OCI-LY1 (cell line): Measurements from ENCODE around the gene TMEM266.

ENCODE experiments used
- EZH2 ChIP-seq: fragments of 200-600 bp; sonication (generic), shearing (Covaris generic); IDR thresholded peaks from 2 replicates; pipeline ENCODE4 v1.8.0; 2017; ENCODE audit warnings: borderline replicate concordance, mixed run types, mild to moderate bottlenecking, antibody characterized with exemption, low read length, moderate library complexity, mixed read lengths
- TF ChIP-seq, protein P1 (sequence below): fragments of 200-600 bp; sonication (generic), shearing (Covaris generic); IDR thresholded peaks from 2 replicates; pipeline ENCODE4 v1.5.1; 2017; ENCODE audit warnings: mild to moderate bottlenecking, antibody characterized with exemption, low read length, moderate library complexity, mixed read lengths

- no peak for TF ChIP-seq EZH2
- TF ChIP-seq, protein P1, sequence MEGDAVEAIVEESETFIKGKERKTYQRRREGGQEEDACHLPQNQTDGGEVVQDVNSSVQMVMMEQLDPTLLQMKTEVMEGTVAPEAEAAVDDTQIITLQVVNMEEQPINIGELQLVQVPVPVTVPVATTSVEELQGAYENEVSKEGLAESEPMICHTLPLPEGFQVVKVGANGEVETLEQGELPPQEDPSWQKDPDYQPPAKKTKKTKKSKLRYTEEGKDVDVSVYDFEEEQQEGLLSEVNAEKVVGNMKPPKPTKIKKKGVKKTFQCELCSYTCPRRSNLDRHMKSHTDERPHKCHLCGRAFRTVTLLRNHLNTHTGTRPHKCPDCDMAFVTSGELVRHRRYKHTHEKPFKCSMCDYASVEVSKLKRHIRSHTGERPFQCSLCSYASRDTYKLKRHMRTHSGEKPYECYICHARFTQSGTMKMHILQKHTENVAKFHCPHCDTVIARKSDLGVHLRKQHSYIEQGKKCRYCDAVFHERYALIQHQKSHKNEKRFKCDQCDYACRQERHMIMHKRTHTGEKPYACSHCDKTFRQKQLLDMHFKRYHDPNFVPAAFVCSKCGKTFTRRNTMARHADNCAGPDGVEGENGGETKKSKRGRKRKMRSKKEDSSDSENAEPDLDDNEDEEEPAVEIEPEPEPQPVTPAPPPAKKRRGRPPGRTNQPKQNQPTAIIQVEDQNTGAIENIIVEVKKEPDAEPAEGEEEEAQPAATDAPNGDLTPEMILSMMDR: no peak
These were observed 116.8 kb downstream of the TMEM266 start for GRCh38 chr15:76176487-76177085.
